AG08396 (cell line): ENCODE data around the gene MPC2.
"Not testable (repeated sequence)": the region's sequence is repeated elsewhere in the genome, so short reads cannot be mapped to it uniquely, and the experiment has no call there.

Source experiments
- DNase-seq: peaks from one replicate; pipeline ENCODE4 v3.0.0; 2012; ENCODE audit warnings: low spot score, mixed read lengths

Gene MPC2

DNA sequence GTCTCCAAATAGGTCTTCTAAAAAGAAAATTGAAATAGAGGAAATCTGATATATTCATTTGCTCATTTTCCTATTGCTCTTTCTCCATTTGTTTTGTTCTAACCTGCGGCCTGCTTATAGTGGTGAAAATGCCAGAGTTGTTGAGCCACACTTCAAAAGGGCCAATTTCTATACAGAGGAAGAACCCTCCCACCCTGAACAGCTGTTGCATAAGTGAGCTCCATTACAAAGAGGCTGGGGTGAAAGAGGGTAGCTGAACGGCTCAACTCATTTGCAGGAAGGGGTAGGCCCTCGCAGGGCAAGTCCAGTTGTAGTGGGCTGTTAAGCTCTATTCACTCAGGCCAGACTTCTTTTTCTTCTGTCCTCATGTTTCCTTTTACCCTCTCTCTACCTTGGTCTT is 31.7 kb downstream of the MPC2 start:
- no peak for DNase-seq

DNA sequence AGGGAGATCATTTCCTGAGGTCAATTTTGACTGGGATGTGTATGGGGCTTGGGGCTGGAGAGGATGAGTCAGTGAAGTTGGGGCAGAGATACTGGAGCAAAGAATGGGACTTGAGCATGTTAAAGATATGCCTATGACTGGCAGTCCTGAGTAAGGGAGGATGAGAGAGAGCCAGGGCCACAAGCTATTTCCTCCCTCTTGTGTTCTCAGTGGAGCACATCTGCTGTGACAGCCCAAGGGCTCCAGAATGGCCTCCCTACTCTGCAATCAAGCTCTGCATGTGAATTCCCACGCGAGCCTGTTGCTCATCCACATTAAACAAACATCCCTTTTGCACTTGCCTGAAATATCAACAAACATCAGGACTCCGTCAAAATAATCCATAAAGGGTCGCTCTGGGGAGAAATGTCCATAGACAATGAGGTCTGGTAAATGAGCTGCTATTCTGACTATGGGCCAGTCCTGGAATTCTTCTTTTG is 32.2 kb downstream of the MPC2 start:
- DNase-seq = peak; percentile 55

DNA sequence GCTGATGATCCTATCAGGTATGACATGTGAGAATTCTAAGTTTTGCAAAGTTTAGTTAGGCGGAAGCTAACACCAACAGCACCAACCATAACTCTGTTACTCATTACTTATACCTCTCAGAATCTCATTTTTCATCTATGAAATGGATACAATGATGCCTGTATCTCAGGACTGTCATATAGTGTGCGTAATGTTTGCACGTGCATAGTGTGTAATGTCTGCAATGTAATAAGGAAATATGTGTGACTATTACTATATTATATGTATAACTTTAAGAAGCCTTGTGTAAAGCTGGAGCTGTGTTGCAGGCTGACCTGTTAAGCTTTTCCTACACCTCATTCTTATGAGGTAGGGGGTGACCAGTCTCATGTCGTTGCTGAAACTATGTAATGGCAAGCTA is 36.0 kb downstream of the MPC2 start:
- no peak for DNase-seq

DNA sequence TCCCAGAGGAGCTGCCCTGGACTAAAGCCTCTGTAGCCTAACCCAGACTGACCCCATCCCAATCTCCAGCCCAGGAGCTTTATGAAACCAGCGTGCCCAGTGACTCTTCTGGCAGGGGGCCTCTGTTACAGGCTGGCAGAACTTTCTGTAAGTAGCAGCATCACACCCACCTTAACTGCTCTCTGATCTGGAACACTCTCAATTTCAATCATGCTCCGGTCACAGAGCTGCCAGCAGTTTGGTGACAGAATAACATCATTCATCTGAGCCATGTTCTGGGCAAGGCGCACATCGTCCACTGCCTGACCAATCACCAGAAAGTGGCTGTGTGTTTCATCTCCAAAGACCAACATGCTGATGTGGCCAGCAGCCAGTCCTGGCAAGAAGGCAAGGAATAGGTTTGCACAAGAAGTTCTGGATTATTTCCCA is 37.6 kb downstream of the MPC2 start:
- peak; percentile 63 for DNase-seq

DNA sequence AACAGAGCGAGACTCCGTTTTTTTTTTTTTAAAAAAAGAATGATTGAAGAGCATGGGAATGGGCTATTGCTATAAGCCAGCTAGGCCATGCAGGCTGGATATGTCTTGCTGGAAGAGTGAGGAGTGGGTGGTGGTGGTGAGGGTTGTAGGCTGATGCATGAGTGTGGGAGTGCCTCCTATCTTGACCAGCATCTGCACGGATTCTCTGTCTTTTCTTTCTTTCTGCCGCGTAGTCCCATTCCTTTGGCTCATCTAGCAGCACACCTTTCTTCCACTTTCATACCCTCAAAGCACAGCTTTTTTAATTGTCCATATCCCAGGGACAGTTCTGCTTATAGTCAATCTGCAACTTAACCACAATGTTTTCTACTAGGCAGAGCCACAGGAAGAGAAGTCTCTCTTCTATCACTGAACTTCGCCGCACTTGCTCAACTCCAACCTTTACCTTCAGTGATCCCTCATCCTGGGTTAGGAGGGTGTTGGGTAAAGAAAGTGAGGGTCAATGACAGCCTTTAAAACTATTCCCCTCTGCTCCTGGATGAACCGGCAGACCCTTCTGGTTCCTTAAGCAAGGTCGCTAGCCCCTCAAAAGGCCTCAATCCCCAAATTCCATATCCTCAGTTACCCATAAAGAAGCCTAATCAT is 38.2 kb downstream of the MPC2 start:
- DNase-seq = no peak

DNA sequence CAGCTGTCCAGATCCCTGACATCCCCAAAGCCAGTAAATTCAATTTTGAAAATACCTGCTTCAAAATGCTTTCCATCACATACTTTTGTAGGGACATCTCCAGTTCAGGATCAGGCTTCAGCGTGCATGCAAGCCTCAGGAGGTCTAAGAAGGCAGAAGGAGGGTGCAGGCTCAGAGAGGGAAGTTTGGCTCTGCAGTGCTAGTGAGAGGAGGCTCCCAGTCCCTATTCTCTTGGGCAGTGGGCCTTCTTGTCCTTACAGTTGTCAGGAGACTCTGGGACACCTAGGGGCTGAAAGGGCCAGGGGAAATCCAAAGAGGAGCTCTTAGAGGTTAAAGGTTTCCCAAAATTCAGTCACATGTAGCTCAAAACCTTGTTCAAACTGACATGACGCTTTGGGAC is 43.1 kb downstream of the MPC2 start:
- DNase-seq = no peak

DNA sequence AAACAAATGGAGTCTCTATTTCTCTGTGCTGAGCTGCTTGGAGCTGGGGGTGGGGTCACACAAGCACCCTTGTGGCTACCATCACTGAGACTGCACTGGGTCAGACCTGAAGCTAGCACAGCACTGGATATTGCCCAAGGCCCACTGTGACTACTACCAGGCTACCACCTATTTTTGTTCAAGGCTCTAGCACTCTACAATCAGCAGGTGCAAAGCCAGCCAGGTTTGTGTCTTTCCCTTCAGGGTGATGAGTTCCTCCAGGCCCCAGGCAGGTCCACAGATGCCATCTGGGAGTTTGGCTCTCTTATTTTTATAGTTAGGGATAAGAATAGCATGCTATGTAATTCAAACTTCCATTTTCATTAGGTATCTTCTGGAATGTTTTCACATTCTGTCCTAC is 46.5 kb downstream of the MPC2 start:
- no peak for DNase-seq

DNA sequence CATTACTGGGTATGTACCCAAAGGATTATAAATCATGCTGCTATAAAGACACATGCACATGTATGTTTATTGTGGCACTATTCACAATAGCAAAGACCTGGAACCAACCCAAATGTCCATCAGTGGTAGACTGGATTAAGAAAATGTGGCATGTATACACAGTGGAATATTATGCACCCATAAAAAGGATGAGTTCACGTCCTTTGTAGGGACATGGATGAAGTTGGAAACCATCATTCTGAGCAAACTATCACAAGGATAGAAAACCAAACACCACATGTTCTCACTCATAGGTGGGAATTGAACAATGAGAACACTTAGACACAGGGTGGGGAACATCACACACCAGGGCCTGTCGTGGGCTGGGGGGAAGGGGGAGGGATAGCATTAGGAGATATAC is 49.7 kb downstream of the MPC2 start:
- DNase-seq = not testable (repeated sequence)

DNA sequence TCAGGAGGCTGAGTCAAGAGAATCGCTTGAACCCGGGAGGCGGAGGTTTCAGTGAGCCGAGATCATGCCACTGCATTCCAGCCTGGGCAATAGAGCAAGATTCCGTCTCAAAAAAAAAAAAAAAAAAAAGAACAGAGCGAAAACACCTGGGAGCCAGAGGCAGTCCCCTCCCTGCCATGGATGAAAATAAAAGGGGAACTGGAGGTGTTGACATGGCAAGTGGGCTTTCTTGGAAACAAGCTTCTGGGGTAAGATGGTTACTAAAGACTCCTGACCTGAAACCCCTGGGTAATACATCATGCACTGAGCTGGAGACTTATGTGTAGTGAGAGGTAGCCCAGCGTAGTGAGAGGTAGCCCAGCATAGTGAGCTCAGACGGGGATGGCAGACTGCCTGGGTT is 54.5 kb downstream of the MPC2 start:
- no peak for DNase-seq

DNA sequence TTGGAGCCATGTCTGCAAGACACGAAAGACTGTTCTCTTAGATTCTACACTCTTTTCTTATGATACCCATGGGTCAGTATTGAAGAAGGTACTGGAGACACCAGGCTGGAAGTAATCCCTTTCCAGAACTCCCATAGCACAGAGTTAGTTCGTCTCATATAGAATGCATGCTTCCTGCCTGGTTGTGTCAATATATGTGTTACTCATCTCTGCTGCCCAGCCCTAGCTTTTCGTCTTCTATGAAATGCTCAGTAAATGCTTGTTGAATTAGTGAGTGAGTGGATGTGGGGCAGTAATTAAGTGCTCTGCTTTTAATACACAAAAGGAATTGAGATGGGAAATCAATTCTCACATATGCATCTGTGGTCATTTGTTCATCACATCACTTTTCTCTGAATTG is 55.1 kb downstream of the MPC2 start:
- no peak for DNase-seq

DNA sequence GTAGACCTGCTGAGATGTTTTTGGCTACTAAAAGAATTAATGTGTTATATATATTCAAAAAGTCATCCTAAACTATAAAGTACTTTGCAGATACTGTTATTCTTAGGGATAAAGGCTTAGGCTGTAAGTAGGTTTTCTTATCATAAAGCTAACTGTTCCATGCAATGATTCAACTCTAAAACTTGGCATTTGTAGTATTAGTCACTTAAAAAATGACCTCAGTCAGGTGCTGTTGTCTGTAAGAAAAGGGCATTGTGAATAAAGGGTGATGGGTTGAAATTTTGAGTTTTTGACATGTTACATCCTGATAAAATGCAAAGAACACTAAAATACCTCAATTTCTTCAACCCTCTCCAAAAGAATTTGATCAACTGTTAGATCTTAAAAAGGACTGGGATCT is 55.8 kb downstream of the MPC2 start:
- DNase-seq = no peak

DNA sequence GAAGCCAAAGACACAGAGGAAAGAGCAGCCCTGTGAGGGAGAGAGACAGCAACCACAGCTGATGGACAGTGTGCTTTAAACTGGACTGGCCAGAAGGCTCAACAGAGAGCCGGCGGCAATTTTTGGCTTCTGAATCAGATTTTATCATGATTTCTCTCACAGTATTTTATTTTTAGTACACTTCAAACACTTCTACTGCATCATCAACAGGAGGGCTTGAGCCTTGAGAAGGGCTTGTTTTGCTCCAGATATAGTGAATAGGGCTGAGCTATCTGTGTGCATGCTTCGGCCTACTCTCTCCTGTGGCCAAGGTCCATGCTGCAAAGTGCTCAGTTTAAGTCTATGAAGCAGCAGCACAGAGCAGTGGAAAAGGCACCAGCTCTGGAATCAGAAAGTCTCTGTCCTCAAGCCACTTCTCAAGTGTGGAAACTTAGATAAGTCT is 56.3 kb downstream of the MPC2 start:
- no peak for DNase-seq

DNA sequence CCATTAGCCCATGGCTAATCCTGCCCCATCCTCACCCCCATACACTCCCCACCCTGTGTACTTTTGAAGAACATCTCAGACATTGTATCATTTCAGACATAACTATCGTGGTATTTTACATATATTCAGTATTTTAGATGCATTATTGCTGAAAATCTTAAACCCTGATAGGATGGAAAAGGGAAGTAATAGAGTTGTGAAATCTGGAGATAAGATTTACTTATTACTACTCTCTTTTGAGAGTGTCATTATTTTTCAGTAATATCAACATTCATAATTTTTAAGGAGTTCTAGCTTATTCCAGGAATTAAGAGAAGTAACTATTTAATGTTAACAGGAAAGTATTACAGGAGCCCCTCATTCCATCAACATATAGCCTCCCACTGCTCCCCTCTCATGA is 57.4 kb downstream of the MPC2 start:
- DNase-seq = no peak

DNA sequence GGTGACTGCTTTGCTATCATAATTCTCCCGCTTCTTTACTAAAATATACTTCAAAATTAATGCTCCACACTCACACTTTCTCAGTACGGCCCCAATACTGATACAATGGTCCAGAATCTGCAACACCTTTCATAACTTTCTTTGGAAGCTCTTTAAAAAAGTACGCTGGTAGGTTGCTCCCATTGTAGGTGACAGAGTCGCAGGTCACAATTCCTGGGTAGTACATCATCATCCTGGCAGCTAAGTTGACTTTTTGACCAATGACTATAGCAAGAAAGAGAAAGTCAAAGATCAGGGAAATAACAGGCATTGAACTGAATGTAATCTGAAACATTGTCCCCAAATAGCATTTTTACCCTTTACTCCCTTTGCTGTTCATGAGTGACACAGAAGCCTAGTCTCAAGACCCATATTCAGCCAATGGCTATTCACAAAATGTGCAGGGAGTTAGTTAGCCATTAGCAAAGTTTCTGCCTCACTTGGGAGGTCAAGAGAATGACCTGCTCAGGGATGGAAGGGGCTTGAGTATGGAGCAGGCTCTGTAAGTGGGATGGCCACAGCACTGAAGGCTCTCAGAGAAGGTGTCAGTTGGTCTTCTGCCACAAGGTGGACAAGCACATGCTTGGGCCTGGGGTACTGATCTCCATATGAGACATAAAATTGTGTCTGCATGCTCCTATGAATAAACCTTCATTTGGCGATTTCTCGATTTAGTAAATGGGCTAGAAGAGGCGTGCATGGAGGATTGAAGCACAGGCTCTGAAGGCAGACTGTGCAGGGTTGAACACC is 58.3 kb downstream of the MPC2 start:
- DNase-seq = no peak

DNA sequence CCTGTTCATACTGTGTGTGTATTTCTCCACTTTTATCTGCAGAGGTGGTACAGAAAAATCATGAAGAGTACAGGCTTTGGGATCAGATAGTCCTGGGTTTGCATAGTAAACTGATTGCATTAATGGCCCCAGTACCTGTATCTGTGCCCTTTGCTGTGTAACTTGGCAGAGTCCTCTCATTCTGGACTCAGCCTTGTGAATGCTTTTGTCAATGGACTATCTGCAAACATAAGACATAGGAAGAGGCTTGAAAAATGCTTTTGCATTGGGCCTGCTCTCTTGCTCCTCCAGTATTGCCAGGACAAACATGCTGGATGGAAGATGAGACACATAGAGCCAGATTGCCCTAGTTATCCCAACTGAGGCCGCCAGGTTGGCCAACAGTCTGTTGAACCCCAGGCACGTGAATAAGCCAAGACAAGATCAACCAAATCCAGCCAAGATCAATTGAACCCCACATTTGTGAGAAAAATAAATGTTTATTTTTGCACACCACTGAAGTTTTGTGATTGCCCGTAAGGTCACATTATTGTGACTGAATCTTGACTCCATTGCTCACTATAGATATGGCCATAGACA is 60.2 kb downstream of the MPC2 start:
- no peak for DNase-seq

DNA sequence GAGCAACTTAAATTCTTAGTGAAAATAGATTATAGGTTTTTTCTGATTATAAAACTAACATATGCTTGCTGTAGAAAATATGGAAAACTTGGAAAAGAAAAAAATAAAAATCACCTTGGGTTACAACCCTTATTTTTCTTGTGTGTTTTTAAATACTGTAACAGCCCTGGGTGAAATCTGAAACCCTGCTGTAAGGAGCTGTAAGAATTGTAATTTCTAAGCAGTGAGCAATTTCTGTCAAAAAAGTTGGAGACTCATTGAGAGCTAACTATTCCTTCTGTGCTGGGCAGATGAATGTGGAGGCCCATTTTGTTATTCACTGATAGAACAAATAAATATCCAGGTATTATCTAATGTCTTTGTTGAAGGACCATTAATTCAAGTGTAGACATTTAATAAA is 65.5 kb downstream of the MPC2 start:
- DNase-seq = no peak

DNA sequence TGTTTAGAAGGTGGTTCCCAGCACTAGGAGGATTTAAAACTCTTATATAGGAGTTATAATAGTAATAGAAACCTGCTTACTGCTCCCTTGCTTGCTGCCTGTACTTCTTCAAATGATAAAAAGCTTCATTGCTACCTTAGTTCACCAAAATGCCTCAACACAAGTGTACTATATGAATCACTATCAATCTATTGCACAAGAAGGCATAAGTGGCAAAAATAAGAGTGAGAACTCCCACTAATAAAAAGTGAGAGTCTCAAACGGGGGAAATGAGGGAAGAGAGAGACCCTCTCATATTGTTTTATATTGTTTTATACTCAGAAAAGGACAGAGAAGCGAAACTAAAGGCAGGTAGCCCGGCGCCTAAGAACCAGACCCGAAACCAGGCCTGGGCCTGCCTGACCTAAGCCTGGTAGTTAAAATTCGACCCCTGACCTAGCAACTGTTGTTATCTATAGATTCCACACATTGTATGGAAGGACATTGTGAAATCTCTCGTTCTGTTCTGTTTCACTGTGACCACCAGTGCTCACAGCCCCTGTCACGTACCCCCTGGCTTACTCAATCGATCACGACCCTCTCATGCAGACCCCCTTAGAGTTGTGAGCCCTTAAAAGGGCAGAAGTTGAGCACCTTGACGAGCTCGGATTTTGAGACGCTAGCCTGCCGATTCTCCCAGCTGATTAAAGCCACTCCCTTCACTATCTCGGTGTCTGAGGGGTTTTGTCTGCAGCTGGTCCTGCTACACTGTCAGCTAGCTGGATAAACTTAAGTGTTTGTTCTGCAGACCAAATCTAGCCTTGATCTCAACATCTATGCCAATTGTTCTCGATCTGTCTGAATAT is 67.5 kb downstream of the MPC2 start:
- DNase-seq = not testable (repeated sequence)

DNA sequence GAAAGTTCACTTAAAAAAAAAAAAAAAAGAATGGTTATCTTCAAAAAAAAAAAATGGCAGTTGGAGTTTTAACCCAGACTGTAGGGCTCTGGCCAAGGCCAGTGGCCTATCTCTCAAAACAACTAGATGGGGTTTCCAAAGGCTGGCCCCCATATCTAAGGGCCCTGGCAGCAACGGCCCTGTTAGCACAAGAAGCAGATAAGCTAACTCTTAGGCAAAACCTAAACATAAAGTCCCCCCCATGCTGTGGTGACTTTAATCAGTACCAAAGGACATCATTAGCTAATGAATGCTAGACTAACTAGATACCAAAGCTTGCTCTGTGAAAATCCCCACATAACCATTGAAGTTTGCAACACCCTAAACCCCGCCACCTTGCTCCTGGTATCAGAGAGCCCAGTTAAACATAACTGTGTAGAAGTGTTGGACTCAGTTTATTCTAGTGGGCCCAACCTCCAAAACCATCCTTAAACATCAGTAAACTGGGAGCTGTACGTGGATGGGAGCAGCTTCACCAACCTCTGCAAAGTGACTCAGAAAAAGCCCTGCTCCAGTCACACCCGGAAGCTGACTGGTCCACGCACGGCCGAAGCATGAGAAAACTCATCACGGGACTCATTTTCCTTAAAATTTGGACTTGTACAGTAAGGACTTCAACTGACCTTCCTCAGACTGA is 70.0 kb downstream of the MPC2 start:
- not testable (repeated sequence) for DNase-seq
